Upper lobe of left lung (tissue), 4 donors: Measurements from ENCODE around the gene NKD2.

Experiments used
- CTCF ChIP-seq, 6 experiments: fragments of 450-650 bp in 4 of 6; fragments of 200-600 bp in 2 of 6; sonication (generic) in 2 of 6; IDR thresholded peaks; one replicate each; pipeline ENCODE4 v1.5.1; 2016 to 2019; ENCODE audit warnings: antibody characterized with exemption in 6 of 6
- EP300 ChIP-seq, 4 donors: sonication (generic); formaldehyde crosslinking; IDR thresholded peaks; one replicate each; pipeline ENCODE4 v1.5.1; 2017; ENCODE audit warnings: antibody characterized with exemption in 4 of 4, control low read depth in 2 of 4
- POLR2A ChIP-seq, 4 donors: fragments of 450-650 bp; IDR thresholded peaks; one replicate each; pipeline ENCODE4 v1.5.1; 2016 to 2017; ENCODE audit warnings: antibody characterized with exemption in 4 of 4, mild to moderate bottlenecking in 2 of 4
- POLR2AphosphoS5 ChIP-seq, 2 donors: sonication (generic); formaldehyde crosslinking; IDR thresholded peaks; one replicate each; pipeline ENCODE4 v1.5.1; 2017; ENCODE audit warnings: antibody characterized with exemption in 2 of 2

DNA sequence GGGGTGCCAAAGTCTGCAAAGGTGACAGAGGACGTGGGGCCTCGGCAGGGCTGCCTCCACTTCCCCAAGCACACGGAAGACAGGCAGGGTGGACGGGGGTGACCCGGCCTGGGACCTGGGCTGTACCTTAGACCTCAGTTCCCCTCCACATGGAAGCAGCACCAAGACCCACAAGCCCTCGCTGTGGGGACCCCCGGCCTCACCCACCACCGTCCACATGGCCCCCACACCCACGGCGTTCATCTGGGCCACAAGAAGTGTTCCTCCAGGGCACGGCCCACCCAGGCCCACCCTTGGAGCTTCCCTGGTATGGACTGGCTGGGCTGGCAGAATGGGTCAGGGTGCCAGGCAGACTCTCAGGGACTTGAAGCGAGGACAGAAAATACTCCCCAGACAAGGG, 45.8 kb upstream of the NKD2 start:
- no peak for TF ChIP-seq CTCF (IDR thresholded peaks at IDR 0.05)
- TF ChIP-seq POLR2AphosphoS5 (IDR thresholded peaks at IDR 0.05) = no peak
- TF ChIP-seq EP300 (IDR thresholded peaks at IDR 0.05) = no peak
- no peak for TF ChIP-seq POLR2A (IDR thresholded peaks at IDR 0.05)
